ENCODE results near the gene XPNPEP3.
"Not testable (repeated sequence)": the region's sequence is repeated elsewhere in the genome, so short reads cannot be mapped to it uniquely, and the experiment has no call there.

Gene XPNPEP3

DNA sequence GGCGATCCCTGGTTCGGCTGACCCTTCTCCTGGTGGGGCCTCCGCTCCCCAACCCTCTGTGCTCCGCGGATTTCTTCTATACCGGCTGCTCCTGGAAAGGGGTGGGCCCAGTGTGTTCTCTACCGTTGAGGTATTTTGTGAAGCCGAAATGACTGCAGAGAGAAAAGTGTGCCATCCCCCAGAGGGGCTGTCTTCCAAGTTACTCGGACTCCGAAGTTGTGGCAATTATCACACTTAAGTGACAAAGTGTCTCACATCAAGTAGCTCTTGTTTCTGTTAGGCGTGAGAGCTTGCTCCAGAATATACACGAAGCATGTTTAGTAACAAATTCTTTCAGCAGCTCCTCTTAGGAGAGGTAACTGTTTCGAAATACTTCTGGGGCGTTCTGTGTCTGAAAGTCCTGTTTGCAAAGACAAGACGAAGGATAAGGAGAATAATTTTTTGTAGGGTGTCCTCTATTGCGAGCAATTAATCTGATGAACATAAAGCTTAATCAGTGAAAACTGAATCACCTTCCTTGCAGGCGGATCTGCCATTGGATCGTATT, 434 bp downstream of the XPNPEP3 start:
- no peak for DNase-seq (ENCODE audit: low read depth in 2 of 2)

DNA sequence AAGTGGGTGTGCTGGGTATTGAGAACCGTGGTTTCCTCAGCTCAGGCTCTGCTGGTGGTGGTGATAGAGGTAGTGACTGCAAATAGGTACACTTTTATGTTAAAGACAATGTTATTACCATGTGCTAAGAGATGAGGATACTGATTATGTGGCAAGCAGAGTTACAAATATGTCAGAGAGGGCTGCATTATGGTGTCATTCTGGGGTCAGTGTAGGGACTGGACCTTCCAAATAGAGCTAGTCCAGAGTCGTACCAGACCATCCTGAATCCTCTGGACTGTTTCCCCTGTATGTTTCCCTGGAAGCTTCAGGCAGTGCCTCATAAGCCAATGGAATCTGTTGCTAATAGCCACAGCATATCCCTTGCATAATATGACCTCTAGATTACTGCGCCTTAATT, 5.1 kb downstream of the XPNPEP3 start, which contains the start of gene DNAJB7:
TSS of gene DNAJB7 (minus strand) at position 101 of the 400 bp plus-strand sequence. CDS start 119 bp downstream, outside the sequence.
- DNase-seq (ENCODE audit: low read depth in 2 of 2), result no peak

DNA sequence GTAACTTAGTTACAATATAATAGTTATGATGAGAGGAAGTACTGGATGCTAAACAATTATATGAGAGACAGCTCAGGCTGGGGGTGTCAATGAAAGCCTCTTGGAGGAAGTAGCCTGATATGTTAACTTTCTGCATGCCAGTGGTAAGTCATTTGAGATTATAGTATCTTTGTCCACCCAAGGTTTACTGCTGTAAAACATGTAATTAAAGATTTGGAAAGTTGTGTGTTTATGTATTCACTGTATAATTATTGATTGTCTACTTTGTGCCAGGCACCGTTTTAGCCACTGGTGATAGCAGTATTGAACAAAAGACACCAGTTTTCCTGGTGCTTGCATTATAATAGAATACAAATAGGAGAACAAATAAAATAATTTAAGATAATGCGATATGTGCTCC, 5.6 kb downstream of the XPNPEP3 start:
- no peak for DNase-seq (ENCODE audit: low read depth in 2 of 2)

DNA sequence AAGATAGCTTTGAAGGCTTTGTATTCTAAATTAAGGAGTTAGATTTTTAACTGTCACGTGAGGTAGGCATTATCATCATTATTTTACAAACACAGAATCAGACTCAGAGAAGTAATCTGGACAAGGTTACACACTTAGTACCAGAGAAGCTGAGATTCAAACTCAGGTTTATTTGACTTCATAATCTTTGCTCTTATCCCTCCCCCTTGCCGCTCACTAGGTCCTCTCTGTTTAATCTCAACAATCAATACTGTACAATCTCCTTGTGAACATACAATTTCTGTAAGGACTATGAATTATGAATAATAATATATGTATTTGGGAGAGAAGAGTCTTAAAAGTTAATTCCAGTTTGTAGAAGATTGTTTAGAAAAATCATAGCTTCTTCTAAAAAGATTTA, 10.2 kb downstream of the XPNPEP3 start:
- DNase-seq (ENCODE audit: low read depth in 2 of 2), result no peak

DNA sequence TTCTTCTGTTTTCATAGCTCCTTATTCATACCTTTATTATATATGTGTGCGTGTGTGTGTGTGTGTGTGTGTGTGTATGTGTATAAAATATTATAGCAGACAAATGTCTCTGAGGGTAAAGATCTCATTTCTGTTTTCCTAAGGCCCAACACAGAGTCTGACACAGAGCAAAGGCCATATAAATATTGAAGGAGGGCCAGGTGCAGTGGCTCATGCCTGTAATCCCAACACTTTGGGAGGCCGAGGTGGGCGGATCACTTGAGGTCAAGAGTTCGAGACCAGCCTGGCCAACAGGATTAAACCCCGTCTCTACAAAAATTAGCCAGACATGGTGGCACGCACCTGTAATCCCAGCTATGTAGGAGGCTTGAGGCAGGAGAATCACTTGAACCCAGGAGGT, 11.4 kb downstream of the XPNPEP3 start:
- not testable (repeated sequence) for DNase-seq (ENCODE audit: low read depth in 2 of 2)

DNA sequence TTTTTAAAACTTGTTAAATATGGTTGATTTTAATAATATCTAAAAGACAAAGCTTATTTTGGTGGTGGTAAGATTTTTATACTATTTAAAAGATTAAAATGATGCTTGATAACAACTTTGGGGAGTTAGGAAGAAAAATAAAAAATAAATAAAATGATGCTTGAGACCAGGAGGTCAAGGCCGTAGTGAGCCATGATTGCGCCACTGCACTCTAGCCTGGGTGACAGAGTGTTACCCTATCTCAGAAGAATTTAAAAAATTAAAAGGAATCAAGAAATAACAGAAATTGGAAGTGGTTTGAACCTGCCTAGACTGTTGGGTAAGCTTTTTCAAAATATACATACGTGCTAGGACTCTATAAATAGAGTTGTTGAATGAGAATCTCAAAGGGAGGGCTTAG, 17.1 kb downstream of the XPNPEP3 start:
- no peak for DNase-seq (ENCODE audit: low read depth in 2 of 2)

DNA sequence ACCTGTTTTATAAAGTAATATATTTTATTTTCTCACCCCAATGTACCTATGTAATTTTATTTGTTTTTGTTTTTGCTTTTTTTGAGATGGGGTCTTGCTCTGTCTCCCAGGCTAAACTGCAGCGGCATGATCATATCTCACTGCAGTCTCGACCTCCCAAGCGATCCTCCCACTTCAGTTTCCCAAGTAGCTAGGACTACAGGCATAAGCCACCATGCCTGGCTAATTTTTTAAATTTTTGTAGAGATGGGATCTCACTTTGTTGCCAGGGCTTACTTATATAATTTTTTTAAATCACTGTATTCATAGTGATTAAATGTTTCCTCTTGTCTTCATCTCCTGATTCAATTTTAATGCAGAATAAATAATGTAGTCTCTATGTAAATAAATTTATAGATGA, 18.2 kb downstream of the XPNPEP3 start:
- DNase-seq (ENCODE audit: low read depth in 2 of 2), result no peak

DNA sequence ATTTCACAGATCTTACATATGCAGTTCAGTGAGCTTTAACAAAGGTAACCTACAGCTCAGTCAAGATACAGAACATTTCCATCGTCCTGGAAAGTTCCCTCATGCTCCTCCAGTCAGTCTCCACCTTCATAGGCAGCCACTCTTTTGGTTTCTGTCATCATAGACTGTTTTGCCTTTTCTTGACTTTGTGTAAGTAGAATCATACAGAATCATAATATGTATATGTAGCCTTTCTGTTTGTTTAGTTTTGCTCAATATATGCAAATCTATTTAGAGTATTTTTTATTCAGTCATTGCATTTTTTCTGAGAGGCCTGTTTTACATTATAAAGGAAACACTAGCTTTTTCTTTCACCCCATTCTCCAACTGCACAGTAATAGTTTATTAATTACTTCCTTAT, 20.0 kb downstream of the XPNPEP3 start:
- no peak for DNase-seq (ENCODE audit: low read depth in 2 of 2)

DNA sequence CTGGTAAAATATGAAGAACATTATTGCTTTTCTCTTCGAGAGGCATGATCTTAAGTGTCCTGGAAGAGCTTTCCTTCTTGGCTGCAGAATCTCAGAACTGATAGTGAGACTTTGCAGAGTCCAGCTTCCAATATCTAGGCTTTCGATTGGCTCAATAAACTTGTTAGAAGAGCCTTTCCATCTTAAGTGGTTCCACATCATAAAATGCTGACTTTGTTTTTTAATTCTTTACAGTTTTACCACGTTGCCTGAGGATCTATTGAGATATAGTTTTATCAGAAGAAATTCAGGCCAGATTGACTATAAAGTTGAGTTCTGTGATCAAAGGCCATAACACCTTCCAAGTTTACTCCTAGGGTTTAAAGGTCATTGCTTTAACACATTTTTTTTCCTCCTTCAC, 20.5 kb downstream of the XPNPEP3 start:
- DNase-seq (ENCODE audit: low read depth in 2 of 2), result no peak

DNA sequence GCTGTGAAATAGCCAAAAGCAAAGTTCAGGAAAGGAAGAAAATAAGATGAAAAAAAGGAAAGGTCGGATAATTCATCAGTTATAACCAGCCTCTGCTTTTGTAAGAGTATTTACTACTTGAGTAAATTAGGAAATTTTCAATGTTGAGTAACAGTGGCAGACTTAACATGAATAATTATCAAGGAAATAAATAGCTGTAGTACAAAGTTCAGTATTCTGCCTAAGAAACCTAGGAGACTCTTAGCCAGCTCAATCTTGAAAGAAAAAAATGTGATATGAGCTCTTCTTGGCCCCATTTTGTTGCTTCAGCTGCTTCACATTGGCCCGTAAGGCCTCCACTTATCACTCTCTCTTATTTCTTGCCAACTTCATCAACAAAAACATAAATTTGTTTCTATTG, 22.0 kb downstream of the XPNPEP3 start:
- DNase-seq (ENCODE audit: low read depth in 2 of 2), result no peak

DNA sequence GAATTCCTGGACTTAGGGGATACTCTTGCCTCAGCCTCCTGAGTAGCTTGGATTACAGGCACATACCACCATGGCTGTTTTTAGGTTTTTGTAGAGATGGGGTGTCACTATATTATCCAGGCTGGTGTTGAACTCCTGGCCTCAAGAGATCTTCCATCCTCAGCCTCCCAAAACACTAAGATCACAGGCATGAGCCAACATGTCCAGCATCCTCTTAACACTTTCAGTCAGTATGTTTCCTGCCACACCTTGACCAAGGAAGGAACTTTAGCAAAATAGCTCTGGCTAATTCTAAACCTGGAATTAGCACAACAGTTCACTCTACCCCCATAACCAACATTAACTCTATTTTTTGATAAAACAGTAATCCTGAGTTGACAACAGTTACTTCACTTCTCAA, 32.2 kb downstream of the XPNPEP3 start:
- DNase-seq (ENCODE audit: low read depth in 2 of 2), result no peak

DNA sequence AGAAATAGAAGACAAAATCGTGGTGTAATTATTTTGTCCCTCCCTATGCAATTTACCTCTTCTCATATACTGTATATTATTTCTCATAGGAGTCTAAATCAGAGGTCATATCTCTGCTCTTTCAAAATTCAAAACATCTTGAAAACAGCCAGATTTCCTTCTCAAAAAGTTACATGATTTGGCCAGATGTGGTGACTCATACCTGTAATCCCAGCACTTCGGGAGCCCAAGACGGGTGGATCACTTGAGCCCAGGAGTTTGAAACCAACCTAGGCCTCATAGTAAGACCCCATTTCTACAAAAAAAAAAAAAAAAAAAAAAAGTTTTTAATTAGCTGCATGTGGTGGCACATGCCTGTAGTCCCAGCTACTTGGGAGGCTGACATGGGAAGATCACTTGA, 33.9 kb downstream of the XPNPEP3 start:
- DNase-seq (ENCODE audit: low read depth in 2 of 2), result no peak

DNA sequence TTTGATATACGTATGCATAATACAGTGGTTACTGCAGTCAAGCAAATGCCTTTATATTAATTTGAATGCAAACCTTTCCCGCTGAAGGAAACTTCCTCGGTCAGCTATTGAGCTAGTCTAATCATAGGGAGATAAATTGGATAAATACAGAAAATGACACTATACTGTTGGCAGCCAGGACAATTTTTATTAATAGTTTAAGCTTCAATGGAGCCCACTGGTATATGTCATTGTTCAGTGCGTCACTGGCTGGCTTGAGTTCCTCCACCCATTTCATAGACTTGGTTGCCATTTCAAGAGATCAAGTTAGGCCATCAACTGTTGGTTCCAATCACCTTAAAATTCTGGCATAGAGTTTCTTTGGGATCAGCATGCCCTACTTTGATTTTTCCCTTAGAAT, 37.5 kb downstream of the XPNPEP3 start:
- no peak for DNase-seq (ENCODE audit: low read depth in 2 of 2)

DNA sequence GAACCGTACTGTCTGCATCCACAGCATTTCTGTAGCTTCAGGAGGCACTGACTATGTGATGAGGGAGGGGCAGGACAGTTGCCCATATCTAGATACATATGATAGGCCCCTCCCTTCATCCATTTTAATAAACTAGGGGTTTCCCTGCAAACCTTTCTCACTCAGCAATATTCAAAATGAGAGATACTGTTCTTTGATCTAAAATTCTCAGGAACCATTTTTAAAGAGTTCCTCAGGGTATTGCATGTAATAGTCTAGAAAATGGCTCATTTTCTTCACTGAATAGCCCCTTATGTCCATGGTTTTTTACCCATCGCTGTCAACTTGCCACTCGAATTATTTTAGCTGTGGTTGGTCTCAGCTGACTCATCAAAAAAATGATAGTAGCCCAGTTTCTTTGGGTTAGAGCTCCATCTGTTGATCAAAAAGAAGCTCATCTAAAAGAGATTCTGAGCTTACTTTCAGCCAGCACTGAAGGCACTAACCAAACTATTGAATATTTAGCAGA, 42.0 kb downstream of the XPNPEP3 start:
- peak in 1 of 2 donors; percentile 4 for DNase-seq (ENCODE audit: low read depth in 2 of 2)

DNA sequence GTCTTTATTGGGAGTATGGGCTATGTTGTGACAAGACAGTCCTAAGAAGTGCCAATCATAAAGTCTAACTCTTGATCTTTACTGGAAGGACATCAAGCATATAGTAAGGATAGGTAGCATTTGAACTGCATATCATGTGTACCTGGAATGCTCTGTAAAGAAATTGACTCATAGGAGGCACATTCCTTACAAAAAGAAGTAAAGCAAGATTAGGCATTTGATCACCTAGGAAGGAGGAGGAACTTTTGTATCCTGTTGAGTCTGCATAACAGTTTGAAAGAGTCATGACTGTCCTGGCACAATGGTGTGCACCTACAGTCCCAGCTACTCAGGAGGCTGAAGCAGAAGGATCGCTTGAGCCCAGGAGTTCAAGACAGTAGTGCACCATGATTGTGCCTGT, 47.2 kb downstream of the XPNPEP3 start:
- DNase-seq (ENCODE audit: low read depth in 2 of 2), result no peak

DNA sequence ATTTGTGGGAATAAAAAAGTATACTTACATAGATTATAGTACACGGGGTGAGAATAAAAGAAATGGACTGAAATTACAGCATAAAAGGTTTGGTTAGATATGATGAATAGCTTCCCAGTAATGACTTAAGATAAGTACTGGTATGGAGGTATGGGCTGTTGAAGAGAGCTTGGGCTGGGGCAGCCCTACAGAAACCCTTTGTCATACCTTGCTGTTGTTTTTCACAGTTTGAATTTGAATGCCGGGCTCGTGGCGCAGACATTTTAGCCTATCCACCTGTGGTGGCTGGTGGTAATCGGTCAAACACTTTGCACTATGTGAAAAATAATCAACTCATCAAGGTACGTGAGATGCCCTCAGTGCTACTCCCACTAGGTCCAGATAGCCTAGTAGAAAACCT, 51.9 kb downstream of the XPNPEP3 start:
- no peak for DNase-seq (ENCODE audit: low read depth in 2 of 2)

DNA sequence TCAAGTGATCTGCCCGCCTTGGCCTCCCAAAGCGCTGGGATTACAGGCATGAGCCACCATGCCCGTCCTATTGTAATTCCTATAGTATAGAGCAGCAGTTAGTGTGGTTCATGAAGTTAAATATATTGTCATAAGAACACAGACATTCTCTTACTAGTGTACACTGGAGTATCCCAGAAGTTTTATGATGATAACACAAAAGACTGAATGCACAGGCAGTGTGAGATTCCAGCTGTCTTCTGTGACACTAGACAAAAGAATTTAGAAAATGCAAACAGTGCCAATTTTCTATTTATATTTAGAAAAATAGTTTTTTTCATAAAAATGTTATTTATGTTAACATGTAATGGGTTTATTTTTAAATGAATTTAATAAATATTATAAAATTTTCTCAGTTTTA, 54.8 kb downstream of the XPNPEP3 start:
- DNase-seq (ENCODE audit: low read depth in 2 of 2), result no peak

DNA sequence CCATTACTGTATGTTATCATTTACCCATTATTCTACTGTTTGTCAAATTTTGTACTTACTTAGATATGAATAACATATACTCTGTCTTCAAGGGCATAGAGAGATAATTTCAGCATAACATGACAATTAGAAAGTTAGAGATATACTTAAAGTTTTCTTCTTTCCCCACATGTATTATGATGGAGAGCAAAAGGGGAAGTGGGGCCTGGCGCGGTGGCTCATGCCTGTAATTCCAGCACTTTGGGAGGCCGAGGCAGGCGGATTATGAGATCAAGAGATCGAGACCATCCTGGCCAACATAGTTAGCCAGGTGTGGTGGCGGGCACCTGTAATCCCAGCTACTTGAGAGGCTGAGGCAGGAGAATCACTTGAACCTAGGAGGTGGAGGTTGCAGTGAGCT, 56.0 kb downstream of the XPNPEP3 start:
- DNase-seq (ENCODE audit: low read depth in 2 of 2), result not testable (repeated sequence)

DNA sequence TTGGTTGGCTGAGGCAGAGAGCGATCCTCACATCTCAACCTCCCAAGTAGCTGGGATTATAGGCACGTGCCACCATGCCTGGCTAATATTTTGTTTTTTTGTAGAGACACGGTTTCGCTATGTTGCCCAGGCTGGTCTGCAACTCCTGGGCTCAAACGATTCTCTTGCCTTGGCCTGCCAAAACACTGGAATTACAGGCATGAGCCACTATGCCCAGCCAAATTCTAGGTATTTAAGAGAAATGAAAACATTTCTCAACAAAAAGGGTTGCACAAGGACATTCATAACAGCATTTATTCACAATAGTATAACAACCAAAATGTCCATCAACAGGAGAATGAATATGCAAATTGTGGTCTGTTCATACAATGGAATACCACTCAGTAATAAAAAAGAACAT, 62.5 kb downstream of the XPNPEP3 start:
- DNase-seq (ENCODE audit: low read depth in 2 of 2), result no peak

DNA sequence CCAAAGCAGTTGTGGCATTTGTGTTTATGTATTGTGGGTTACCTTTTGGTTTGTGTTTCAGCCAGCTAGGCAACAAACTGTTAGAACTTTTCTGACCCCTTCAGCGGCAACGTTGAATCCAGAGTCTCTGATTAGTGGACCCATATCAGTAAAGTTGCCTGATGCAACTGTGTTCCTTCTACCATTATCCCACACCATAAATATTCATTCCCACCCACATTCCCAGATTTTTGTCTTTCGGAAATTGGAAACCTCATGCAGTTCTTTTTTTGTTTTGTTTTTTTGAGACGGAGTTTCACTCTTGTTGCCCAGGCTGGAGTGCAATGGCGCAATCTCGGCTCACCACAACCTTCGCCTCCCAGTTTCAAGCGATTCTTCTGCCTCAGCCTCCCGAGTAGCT, 63.6 kb downstream of the XPNPEP3 start:
- no peak for DNase-seq (ENCODE audit: low read depth in 2 of 2)

DNA sequence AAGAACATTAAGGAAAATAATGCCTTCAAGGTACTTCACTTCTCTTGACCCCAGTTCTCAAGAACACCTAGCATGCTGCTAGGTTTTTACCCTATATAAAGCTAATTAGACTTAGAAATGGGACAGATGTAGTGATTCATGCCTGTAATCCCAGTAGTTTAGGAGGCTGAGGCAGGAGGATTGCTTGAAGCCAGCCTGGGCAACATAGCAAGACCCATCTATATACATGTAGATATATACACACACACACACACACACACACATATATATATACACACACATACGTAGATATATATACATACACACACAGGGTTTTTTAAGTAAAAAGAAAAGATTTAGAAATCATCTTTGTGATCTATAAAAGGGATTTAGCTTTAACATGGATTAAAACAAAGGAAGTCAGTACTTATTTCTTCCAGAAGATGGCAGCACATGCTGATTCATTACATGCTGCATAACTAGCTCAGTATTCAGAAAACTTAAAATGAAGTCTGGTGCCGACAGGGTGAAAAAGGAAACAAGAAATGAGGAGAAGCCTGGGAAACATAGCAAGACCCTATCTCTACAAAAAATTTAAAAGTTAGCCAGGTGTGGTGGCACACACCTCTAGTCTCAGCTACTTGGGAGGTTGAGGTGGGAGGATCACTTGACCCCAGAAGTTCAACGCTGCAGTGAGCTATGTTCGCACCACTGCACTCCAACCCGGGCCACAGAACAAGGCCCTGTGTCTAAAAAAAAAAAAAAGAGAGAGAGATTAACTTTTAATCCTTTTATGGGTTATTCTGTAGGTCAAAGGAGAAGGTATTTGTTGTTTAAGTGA, 65.7 kb downstream of the XPNPEP3 start:
- DNase-seq (ENCODE audit: low read depth in 2 of 2), result peak in 1 of 2 donors; percentile 26

DNA sequence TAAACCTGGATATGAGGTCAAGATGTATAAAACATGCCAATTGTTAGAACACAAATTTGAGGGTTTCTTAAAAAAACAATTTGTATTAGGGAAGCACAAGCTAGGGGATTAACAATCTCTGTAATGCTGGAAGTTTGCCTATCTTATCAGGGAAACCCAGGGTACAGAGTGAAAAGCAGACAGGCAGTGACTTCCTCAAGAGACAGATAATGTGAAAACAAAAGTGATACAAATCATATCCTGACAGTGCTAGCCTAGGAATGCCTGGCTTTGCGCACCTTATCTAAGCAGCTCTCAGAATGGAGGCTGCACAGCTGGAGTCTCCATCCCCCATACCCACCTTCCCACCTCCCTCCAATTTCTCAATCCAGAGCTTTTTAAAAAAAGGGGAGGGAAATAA, 71.7 kb downstream of the XPNPEP3 start:
- DNase-seq (ENCODE audit: low read depth in 2 of 2), result no peak

DNA sequence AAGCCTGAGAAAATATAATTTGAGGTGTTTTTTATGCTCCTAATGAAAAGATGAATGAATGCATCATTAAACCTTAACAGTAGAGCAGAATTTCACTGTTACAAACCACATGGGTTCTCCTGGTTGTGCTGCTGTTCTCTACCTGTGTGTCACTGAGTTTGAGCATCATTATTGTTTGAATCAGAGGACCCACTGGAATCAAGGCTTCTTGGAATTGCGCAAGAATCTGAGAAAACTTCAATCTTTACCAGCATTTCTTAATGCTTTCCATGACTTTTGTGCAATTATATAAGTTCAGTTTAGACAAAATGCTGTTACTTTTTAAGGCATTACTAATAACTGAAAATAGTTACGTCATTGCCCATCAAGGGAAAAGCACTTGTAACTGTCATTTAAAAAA, 75.4 kb downstream of the XPNPEP3 start:
- no peak for DNase-seq (ENCODE audit: low read depth in 2 of 2)
